GM12872 (cell line): ENCODE measurements around the gene SEC14L2.

Experiments used
- CTCF ChIP-seq: IDR thresholded peaks from 3 replicates; pipeline ENCODE4 v1.5.1; 2011; ENCODE audit warnings: low read depth, mild to moderate bottlenecking, low read length, moderate library complexity; ENCODE audit not compliant: insufficient read depth

Gene SEC14L2

DNA sequence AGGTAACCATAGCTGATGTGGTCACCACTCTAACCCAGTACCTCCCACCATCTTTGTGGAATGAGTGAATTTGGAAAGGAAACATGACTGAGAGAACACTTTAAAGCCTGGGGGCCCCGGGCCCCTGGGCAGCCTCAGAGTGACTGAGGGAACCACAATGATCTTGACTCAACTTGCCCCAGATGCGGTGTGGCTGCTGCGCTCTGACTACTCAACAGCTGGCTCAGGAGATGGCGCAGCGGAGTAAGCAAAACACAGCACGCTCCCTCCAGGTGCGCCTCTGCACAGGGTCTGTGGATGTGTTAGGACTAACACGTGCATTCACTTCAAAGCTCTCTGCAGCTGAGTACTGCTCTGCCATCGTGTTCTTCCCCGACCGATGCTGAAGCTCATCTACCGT, 15.6 kb upstream of the SEC14L2 start:
- TF ChIP-seq CTCF, result no peak

DNA sequence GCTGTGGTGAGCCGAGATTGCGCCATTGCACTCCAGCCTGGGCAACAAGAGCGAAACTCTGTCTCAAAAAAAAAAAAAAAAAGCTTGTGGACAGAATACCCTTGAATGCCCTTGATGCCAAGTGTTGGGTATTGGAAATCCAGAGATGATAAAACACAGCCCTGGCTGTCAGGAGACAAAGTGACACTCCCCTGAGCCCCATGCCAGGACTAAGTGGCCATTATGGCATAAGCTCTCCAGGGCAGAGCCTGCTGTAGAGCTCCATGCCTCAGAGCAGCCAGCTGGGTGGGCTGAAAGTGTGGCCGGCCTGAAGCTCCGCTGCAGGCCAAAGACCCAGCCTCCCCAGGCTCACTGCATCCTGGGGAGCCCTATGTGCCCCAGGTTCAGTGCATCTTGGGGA, 14.5 kb upstream of the SEC14L2 start:
- no peak for TF ChIP-seq CTCF

GRCh38 chr22:30383061-30383460, 13.8 kb upstream of the SEC14L2 start:
- no peak for TF ChIP-seq CTCF

DNA sequence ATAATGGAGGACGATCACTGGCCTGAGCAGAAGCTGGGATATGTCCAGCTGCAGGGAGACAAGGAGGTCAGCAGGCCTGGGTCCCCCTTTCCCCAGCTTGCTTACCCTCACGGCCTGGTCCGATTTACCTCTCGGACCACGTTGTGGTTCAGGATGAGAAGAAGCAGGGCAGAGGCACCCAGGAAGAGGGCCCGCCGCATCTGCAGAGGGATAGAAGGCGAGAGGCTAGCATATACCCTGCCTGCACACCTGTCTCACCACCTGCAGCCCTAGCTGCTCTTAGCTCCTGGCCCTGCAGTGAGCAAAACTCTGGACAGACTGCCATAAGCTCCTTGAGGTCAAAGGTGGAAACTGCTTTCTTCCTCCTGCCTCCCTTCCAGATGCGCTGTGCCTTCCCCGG, 10.9 kb upstream of the SEC14L2 start:
- no peak for TF ChIP-seq CTCF

GRCh38 chr22:30386608-30386959, 10.2 kb upstream of the SEC14L2 start:
- no peak for TF ChIP-seq CTCF

GRCh38 chr22:30386960-30387827, 9.6 kb upstream of the SEC14L2 start, which contains the start of gene RNF215:
Gene RNF215 (minus strand): TSS chr22:30387411. CDS start chr22:30387313, 98 bp downstream.
- TF ChIP-seq CTCF, result peak; percentile 84

- TF ChIP-seq CTCF, result peak; percentile 89
These were observed 5.7 kb upstream of the SEC14L2 start for GRCh38 chr22:30390974-30391691.
